Measurements from ENCODE around the gene ADAD2. TPM values are rescaled to one million over a fixed set of nuclear protein-coding genes. Genes with fewer than 3 reads are reported as not detected.

The ADAD2 gene
- total RNA-seq, 6 experiments from 2014 or later = 0.87 to 1.0 TPM; not detected in 4

GRCh38 chr16:84207251-84207650 is 16.3 kb downstream of the ADAD2 start:
- H3K36me3 ChIP-seq = no peaks in the 10 kb centered on the region
- TF ChIP-seq CTCF (IDR thresholded peaks at IDR 0.05) (no peak), POLR2A (IDR thresholded peaks at IDR 0.05) (no peak)
- H3K4me1 ChIP-seq = no peaks in the 10 kb centered on the region
- no peaks in the 10 kb centered on the region for H3K9me3 ChIP-seq
- intact Hi-C loops (cut with DNase I) = no loop called here
- H3K27ac ChIP-seq = no peak overlapping the region
- H3K4me3 ChIP-seq = no peak overlapping the region
- ATAC-seq (no peak), DNase-seq (no peak)
- no peaks in the 10 kb centered on the region for H3K27me3 ChIP-seq
- 31% methylated on average over 2 of the region's 6 CpGs for WGBS (ENCODE audit: insufficient coverage, low coverage, low lambda C conversion rate, missing lambda C conversion rate)

GRCh38 chr16:84207879-84208278 is 16.9 kb downstream of the ADAD2 start:
- intact Hi-C loops (cut with DNase I) = no loop called here
- Histone ChIP-seq H3K4me3 (no peak overlapping the region), H3K4me1 (no peaks in the 10 kb centered on the region), H3K36me3 (no peaks in the 10 kb centered on the region), H3K27ac (no peak overlapping the region), H3K9me3 (no peaks in the 10 kb centered on the region), H3K27me3 (no peaks in the 10 kb centered on the region)
- DNase-seq = no peak
- WGBS (ENCODE audit: insufficient coverage, low coverage, low lambda C conversion rate, missing lambda C conversion rate) = 79% methylated on average over 4 of the region's 8 CpGs
- ATAC-seq = no peak
- TF ChIP-seq POLR2A (IDR thresholded peaks at IDR 0.05) = no peak
- no peak for TF ChIP-seq CTCF (IDR thresholded peaks at IDR 0.05)

GRCh38 chr16:84209989-84210388 is 19.0 kb downstream of the ADAD2 start:
- Histone ChIP-seq H3K27ac (no peak overlapping the region), H3K9me3 (no peaks in the 10 kb centered on the region), H3K4me3 (no peak overlapping the region), H3K27me3 (no peaks in the 10 kb centered on the region), H3K36me3 (no peaks in the 10 kb centered on the region), H3K4me1 (no peaks in the 10 kb centered on the region)
- no peak for DNase-seq
- ATAC-seq = no peak
- TF ChIP-seq CTCF (IDR thresholded peaks at IDR 0.05) (no peak), POLR2A (IDR thresholded peaks at IDR 0.05) (no peak)
- intact Hi-C loops (cut with DNase I) = no loop called here
- WGBS (ENCODE audit: insufficient coverage, low coverage, low lambda C conversion rate, missing lambda C conversion rate) = 57% methylated on average over 2 of the region's 2 CpGs

GRCh38 chr16:84212154-84212553 is 21.2 kb downstream of the ADAD2 start:
- ATAC-seq (no peak), DNase-seq (no peak)
- no peak for TF ChIP-seq POLR2A (IDR thresholded peaks at IDR 0.05)
- no peak for TF ChIP-seq CTCF (IDR thresholded peaks at IDR 0.05)
- Histone ChIP-seq H3K36me3 (no peaks in the 10 kb centered on the region), H3K27me3 (no peaks in the 10 kb centered on the region), H3K27ac (no peak overlapping the region), H3K4me1 (no peaks in the 10 kb centered on the region), H3K9me3 (no peaks in the 10 kb centered on the region), H3K4me3 (no peak overlapping the region)
- 69% methylated on average over 4 of the region's 4 CpGs for WGBS (ENCODE audit: insufficient coverage, low coverage, low lambda C conversion rate, missing lambda C conversion rate)
- intact Hi-C loops (cut with DNase I) = no loop called here

GRCh38 chr16:84212631-84213030 is 21.7 kb downstream of the ADAD2 start:
- 64% methylated on average over 4 of the region's 4 CpGs for WGBS (ENCODE audit: insufficient coverage, low coverage, low lambda C conversion rate, missing lambda C conversion rate)
- H3K4me1 ChIP-seq = no peaks in the 10 kb centered on the region
- no peaks in the 10 kb centered on the region for H3K36me3 ChIP-seq
- intact Hi-C loops (cut with DNase I) = no loop called here
- DNase-seq (no peak), ATAC-seq (no peak)
- H3K9me3 ChIP-seq = no peaks in the 10 kb centered on the region
- no peak overlapping the region for H3K27ac ChIP-seq
- no peaks in the 10 kb centered on the region for H3K27me3 ChIP-seq
- no peak for TF ChIP-seq POLR2A (IDR thresholded peaks at IDR 0.05)
- no peak for TF ChIP-seq CTCF (IDR thresholded peaks at IDR 0.05)
- H3K4me3 ChIP-seq = no peak overlapping the region
